Keratinocyte (primary cell): ENCODE data around the gene USH2A. TPM values are rescaled to one million over a fixed set of nuclear protein-coding genes. Genes with fewer than 3 reads are reported as not detected.

Source experiments
- DNase-seq: peaks from one replicate; pipeline ENCODE4 v3.0.0-alpha.2; 2011; ENCODE audit warnings: low read depth, missing footprints, low spot score
- FAIRE-seq: peaks from 2 replicates; lab custom pipeline; 2011; peaks lifted over from hg19 to GRCh38; lab: Jason Lieb, UNC
- H2AFZ ChIP-seq: 2 replicates; pipeline ENCODE4 v1.6.0; 2012; ENCODE audit warnings: low read length, control low read depth, inconsistent platforms; ENCODE audit not compliant: control insufficient read depth
- H3K27ac ChIP-seq: 2 replicates; pipeline ENCODE4 v1.5.1; 2011; ENCODE audit warnings: low read length; ENCODE audit not compliant: control insufficient read depth, insufficient read depth
- H3K27me3 ChIP-seq: 3 replicates; pipeline ENCODE4 v1.6.0; 2011; ENCODE audit warnings: low read length; ENCODE audit not compliant: control insufficient read depth, insufficient read depth; ENCODE audit errors: extremely low read depth
- H3K36me3 ChIP-seq, 2 experiments: 2 replicates in 1 of 2; 3 replicates in 1 of 2; pipeline ENCODE4 v1.5.1; 2011; ENCODE audit warnings: low read length in 2 of 2, mild to moderate bottlenecking in 1 of 2; ENCODE audit not compliant: control insufficient read depth in 2 of 2, insufficient read depth in 2 of 2; ENCODE audit errors: extremely low read depth in 1 of 2
- H3K4me1 ChIP-seq: 3 replicates; pipeline ENCODE4 v1.5.1; 2011; ENCODE audit warnings: low read length; ENCODE audit not compliant: control insufficient read depth, insufficient read depth; ENCODE audit errors: extremely low read depth
- H3K4me2 ChIP-seq: 3 replicates; pipeline ENCODE4 v1.6.0; 2011; ENCODE audit warnings: low read depth, low read length; ENCODE audit not compliant: control insufficient read depth, insufficient read depth; ENCODE audit errors: extremely low read depth
- H3K4me3 ChIP-seq, 3 experiments: fragments of 200-600 bp in 1 of 3; sonication (generic) in 1 of 3; 2 replicates in 2 of 3; 3 replicates in 1 of 3; pipeline ENCODE4 v1.5.1; 2011 to 2016; ENCODE audit warnings: low read length in 3 of 3, mild to moderate bottlenecking in 3 of 3, control low read depth in 2 of 3, inconsistent platforms in 1 of 3, low read depth in 1 of 3, mixed read lengths in 1 of 3, mixed run types in 1 of 3, moderate library complexity in 1 of 3; ENCODE audit not compliant: control insufficient read depth in 2 of 3, insufficient read depth in 2 of 3; ENCODE audit errors: extremely low read depth in 1 of 3
- H3K79me2 ChIP-seq: 2 replicates; pipeline ENCODE4 v1.6.0; 2012; ENCODE audit warnings: low read length; ENCODE audit not compliant: control insufficient read depth, insufficient read depth
- H3K9ac ChIP-seq: 3 replicates; pipeline ENCODE4 v1.6.0; 2011; ENCODE audit warnings: low read length; ENCODE audit not compliant: control insufficient read depth, insufficient read depth; ENCODE audit errors: extremely low read depth
- H3K9me1 ChIP-seq: 3 replicates; pipeline ENCODE4 v1.6.0; 2011; ENCODE audit warnings: low read length; ENCODE audit not compliant: control insufficient read depth, insufficient read depth; ENCODE audit errors: extremely low read depth
- H3K9me3 ChIP-seq: 2 replicates; pipeline ENCODE4 v1.5.1; 2012; ENCODE audit warnings: low read depth, low read length; ENCODE audit not compliant: control insufficient read depth
- H4K20me1 ChIP-seq: 3 replicates; pipeline ENCODE4 v1.6.0; 2011; ENCODE audit warnings: low read length; ENCODE audit not compliant: control insufficient read depth, insufficient read depth; ENCODE audit errors: extremely low read depth
- EZH2 ChIP-seq: IDR thresholded peaks from one replicate; pipeline ENCODE4 v1.6.1; 2012; ENCODE audit warnings: inconsistent platforms, mild to moderate bottlenecking, low read length, moderate library complexity
- dilution Hi-C: fragments of 300-500 bp; cut with MboI; formaldehyde crosslinking; loops from one replicate; pipeline ENCODE4 v1.7.0; 2020; ENCODE audit warnings: low sequenced_read_pairs; ENCODE audit not compliant: extremely low pct_ligation_motif_present
- polyA plus RNA-seq, 5 experiments: library from polyadenylated mRNA; depleted of rRNA in 3 of 5; stranded (reverse) in 3 of 5; stranded (forward) in 1 of 5; unstranded in 1 of 5; fragments of >200 nt; gene quantifications; 1 replicate in 1 of 5; 2 replicates in 3 of 5; 3 replicates in 1 of 5; pipeline versions ENCODE4 v1.2.1 to v1.2.3, GENCODE V29; 2011 to 2012; ENCODE audit warnings: missing spikeins in 2 of 5, low read depth in 1 of 5, low replicate concordance in 1 of 5
- TF ChIP-seq, protein P1 (sequence below), 3 experiments: IDR thresholded peaks in 1 of 3; conservative IDR thresholded peaks in 1 of 3; optimal IDR thresholded peaks in 1 of 3; 2 replicates in 2 of 3; 3 replicates in 1 of 3; pipeline versions ENCODE3 to v1.5.1; 2011; ENCODE audit warnings: low read length in 3 of 3, mild to moderate bottlenecking in 3 of 3, moderate library complexity in 2 of 3, control low read depth in 1 of 3, inconsistent platforms in 1 of 3; ENCODE audit not compliant: insufficient read depth in 2 of 3; ENCODE audit errors: extremely low read depth in 1 of 3

The USH2A gene
- polyA plus RNA-seq, 1 donor (not counting 4 experiments of a cell fraction or from before 2014, with no cell fraction given), result not detected

- DNase-seq (no peak), FAIRE-seq (no peak)
- no peak overlapping the region for H3K4me3 ChIP-seq
- H2AFZ ChIP-seq, result no peak overlapping the region
- dilution Hi-C loops, result no loop called here
- no peaks in the 10 kb centered on the region for H3K4me1 ChIP-seq
- TF ChIP-seq EZH2, result no peak
- TF ChIP-seq, protein P1, sequence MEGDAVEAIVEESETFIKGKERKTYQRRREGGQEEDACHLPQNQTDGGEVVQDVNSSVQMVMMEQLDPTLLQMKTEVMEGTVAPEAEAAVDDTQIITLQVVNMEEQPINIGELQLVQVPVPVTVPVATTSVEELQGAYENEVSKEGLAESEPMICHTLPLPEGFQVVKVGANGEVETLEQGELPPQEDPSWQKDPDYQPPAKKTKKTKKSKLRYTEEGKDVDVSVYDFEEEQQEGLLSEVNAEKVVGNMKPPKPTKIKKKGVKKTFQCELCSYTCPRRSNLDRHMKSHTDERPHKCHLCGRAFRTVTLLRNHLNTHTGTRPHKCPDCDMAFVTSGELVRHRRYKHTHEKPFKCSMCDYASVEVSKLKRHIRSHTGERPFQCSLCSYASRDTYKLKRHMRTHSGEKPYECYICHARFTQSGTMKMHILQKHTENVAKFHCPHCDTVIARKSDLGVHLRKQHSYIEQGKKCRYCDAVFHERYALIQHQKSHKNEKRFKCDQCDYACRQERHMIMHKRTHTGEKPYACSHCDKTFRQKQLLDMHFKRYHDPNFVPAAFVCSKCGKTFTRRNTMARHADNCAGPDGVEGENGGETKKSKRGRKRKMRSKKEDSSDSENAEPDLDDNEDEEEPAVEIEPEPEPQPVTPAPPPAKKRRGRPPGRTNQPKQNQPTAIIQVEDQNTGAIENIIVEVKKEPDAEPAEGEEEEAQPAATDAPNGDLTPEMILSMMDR (optimal IDR thresholded peaks at IDR 0.05 in 1 of 3, IDR thresholded peaks at IDR 0.05 in 1 of 3, conservative IDR thresholded peaks at IDR 0.05 in 1 of 3; ENCODE audit: extremely low read depth in 1 of 3, insufficient read depth in 2 of 3, low read length in 3 of 3), result no peak
- no peak overlapping the region for H3K9ac ChIP-seq
- no peak overlapping the region for H3K4me2 ChIP-seq
- H4K20me1 ChIP-seq, result no peaks in the 10 kb centered on the region
- H3K9me1 ChIP-seq, result no peaks in the 10 kb centered on the region
- H3K79me2 ChIP-seq, result no peaks in the 10 kb centered on the region
- H3K36me3 ChIP-seq, result no peaks in the 10 kb centered on the region
- no peak overlapping the region for H3K27ac ChIP-seq
- no peaks in the 10 kb centered on the region for H3K9me3 ChIP-seq
- H3K27me3 ChIP-seq, result no peaks in the 10 kb centered on the region
Observed at GRCh38 chr1:216024546-216024945, 398.7 kb downstream of the USH2A start.

- Histone ChIP-seq H2AFZ (no peak overlapping the region), H3K9me1 (no peaks in the 10 kb centered on the region), H3K36me3 (no peaks in the 10 kb centered on the region), H3K4me1 (no peaks in the 10 kb centered on the region), H3K27ac (no peak overlapping the region), H3K9me3 (no peaks in the 10 kb centered on the region), H3K79me2 (no peaks in the 10 kb centered on the region), H3K4me3 (no peak overlapping the region), H3K4me2 (no peak overlapping the region), H3K27me3 (no peaks in the 10 kb centered on the region), H4K20me1 (no peaks in the 10 kb centered on the region), H3K9ac (no peak overlapping the region)
- no peak for DNase-seq
- no peak for TF ChIP-seq EZH2
- no peak for FAIRE-seq
- dilution Hi-C loops, result no loop called here
Observed at GRCh38 chr1:216020743-216021345, 402.4 kb downstream of the USH2A start.

DNA sequence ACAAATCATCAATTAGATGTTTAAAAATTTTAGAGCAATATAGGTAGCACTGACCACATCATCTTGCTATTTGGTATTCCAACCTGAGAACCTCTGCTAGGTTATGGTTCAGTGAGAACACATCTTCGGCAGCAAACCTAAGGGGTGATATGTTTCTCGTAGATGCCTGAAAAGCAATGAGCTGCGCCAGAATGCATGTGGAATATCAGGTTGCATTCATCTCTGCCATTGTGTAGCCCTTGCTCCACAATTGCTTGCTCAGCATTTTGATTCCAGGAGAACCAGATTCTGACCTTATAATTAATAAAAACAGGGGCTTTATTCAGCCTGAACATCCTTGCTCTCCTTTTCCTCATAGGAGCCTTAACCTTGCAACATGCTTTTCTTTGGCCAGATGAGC, 408.1 kb downstream of the USH2A start:
- DNase-seq (no peak), FAIRE-seq (no peak)
- dilution Hi-C loops, result no loop called here
- no peak overlapping the region for H3K4me3 ChIP-seq
- no peaks in the 10 kb centered on the region for H3K9me1 ChIP-seq
- no peaks in the 10 kb centered on the region for H3K4me1 ChIP-seq
- no peaks in the 10 kb centered on the region for H3K9me3 ChIP-seq
- H4K20me1 ChIP-seq, result no peaks in the 10 kb centered on the region
- no peak overlapping the region for H3K9ac ChIP-seq
- no peak overlapping the region for H3K4me2 ChIP-seq
- no peak overlapping the region for H2AFZ ChIP-seq
- no peak for TF ChIP-seq EZH2
- TF ChIP-seq, protein P1 (optimal IDR thresholded peaks at IDR 0.05 in 1 of 3, IDR thresholded peaks at IDR 0.05 in 1 of 3, conservative IDR thresholded peaks at IDR 0.05 in 1 of 3; ENCODE audit: extremely low read depth in 1 of 3, insufficient read depth in 2 of 3, low read length in 3 of 3), result no peak
- no peaks in the 10 kb centered on the region for H3K79me2 ChIP-seq
- H3K27me3 ChIP-seq, result no peaks in the 10 kb centered on the region
- no peak overlapping the region for H3K27ac ChIP-seq
- H3K36me3 ChIP-seq, result no peaks in the 10 kb centered on the region
